Measurements from ENCODE around the gene CNTNAP1.
"Not testable (repeated sequence)": the region's sequence is repeated elsewhere in the genome, so short reads cannot be mapped to it uniquely, and the experiment has no call there.

Gene CNTNAP1

DNA sequence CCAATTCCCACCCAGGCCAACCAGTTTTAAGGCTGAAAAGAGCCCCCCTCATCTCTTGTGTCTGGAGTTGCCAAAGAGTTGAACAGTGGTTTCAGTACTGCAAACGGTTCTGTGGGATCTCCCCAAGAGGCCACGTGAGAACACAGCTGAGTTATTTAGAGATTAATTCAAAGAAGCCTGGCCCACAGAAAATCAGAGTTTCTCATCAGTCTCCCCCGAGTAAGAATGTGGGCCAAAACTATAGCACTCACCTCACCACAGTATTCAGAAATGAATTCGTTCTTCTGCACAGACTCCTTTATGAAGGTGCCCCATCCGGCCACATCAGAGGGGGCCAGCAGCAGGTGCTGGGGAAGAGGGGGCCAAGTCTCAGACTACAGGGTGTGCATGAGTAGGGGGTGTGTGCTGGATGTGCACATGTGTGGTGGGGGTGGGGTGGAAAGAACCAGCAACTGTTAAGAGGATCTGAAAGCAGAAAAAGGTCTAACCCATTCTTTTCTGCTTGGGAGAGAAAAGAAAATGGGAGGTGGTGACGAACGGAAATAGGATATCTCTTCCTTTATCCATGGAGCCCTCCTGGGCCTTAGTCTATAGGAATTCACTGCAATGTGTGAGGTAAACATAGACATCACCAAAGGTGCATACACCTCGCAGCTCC is 22.6 kb downstream of the CNTNAP1 start:
- no peaks in the 10 kb centered on the region for H3K4me1 ChIP-seq (ENCODE audit: control insufficient read depth, insufficient read depth, low read length)
- peaks cover 86% of the 10 kb centered on the region for H3K36me3 ChIP-seq (ENCODE audit: control insufficient read depth, insufficient read depth, low read length)
- no peaks in the 10 kb centered on the region for H3K9me3 ChIP-seq (ENCODE audit: control insufficient read depth, insufficient read depth, low read depth, low read length)
- no peak overlapping the region for H3K4me3 ChIP-seq (ENCODE audit: low read depth, low read length)
- H3K27ac ChIP-seq (ENCODE audit: low read depth, low read length) = no peak overlapping the region
- no peaks in the 10 kb centered on the region for H3K27me3 ChIP-seq (ENCODE audit: control insufficient read depth, insufficient read depth, low read length)
- no peak overlapping the region for H3K9ac ChIP-seq (ENCODE audit: low read length)

DNA sequence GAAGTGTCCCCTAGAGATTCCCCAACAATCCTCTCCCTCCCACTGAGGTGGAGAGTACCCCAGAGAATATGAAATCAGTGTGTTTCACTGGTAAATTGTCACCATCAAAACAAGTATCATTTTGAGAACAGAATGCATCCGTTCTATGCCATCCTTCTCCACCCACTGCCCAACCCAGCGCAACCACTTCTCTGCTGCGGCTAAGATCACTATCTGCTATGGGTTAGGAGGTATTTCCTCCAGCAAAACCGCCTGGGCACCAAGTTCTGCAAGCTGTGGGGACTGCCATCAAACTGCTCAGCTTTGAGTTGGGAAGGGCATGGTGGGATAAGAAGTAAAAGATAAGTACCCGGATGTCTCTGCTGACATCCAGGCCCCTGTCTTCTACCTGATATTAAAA is 24.4 kb downstream of the CNTNAP1 start:
- Histone ChIP-seq H3K4me1 (ENCODE audit: control insufficient read depth, insufficient read depth, low read length) (no peaks in the 10 kb centered on the region), H3K36me3 (ENCODE audit: control insufficient read depth, insufficient read depth, low read length) (peaks cover 84% of the 10 kb centered on the region), H3K27me3 (ENCODE audit: control insufficient read depth, insufficient read depth, low read length) (no peaks in the 10 kb centered on the region), H3K27ac (ENCODE audit: low read depth, low read length) (no peak overlapping the region), H3K9me3 (ENCODE audit: control insufficient read depth, insufficient read depth, low read depth, low read length) (no peaks in the 10 kb centered on the region), H3K9ac (ENCODE audit: low read length) (no peak overlapping the region), H3K4me3 (ENCODE audit: low read depth, low read length) (no peak overlapping the region)

DNA sequence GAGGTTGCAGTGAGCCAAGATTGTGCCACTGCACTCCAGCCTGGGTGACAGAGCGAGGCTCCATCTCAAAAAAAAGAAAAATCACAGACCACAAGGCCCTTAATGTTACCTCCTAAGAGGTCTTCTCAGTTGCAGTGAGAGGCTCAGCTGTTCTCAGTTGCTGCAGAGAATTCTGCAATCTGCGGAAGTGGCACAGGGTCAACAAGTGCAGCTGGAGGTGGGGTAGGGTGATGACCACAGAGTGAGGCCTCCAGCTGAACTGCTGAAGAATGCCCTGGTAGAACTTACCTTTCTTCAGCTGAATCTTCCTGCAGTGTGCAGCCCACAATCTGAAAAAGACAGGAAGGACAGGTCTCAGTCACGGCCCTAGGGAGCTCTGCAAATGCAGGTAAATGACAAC is 26.3 kb downstream of the CNTNAP1 start:
- no peaks in the 10 kb centered on the region for H3K9me3 ChIP-seq (ENCODE audit: control insufficient read depth, insufficient read depth, low read depth, low read length)
- H3K4me1 ChIP-seq (ENCODE audit: control insufficient read depth, insufficient read depth, low read length) = no peaks in the 10 kb centered on the region
- H3K27ac ChIP-seq (ENCODE audit: low read depth, low read length) = no peak overlapping the region
- H3K9ac ChIP-seq (ENCODE audit: low read length) = no peak overlapping the region
- no peaks in the 10 kb centered on the region for H3K27me3 ChIP-seq (ENCODE audit: control insufficient read depth, insufficient read depth, low read length)
- no peak overlapping the region for H3K4me3 ChIP-seq (ENCODE audit: low read depth, low read length)
- peaks cover 83% of the 10 kb centered on the region for H3K36me3 ChIP-seq (ENCODE audit: control insufficient read depth, insufficient read depth, low read length)

DNA sequence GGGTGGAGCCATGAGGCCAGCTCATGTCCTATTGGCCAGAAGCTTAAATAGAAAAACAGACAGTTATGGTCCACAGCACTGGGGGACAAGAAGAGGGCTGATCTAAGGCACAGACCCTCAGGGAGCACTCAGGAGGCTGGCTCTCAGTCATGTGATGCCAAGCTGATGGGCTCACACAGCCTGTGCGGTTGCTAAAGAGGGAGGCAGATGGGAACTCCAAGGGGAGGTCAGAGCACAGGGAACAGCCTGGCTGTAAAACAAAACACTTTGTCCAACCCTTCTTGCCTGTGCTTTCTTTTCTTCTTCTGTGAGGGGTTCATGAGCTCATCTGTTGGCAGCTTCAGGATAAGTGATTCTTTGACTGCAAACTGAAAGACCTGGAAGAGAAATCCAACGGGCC is 27.2 kb downstream of the CNTNAP1 start:
- Histone ChIP-seq H3K9me3 (ENCODE audit: control insufficient read depth, insufficient read depth, low read depth, low read length) (no peaks in the 10 kb centered on the region), H3K4me1 (ENCODE audit: control insufficient read depth, insufficient read depth, low read length) (no peaks in the 10 kb centered on the region), H3K9ac (ENCODE audit: low read length) (no peak overlapping the region), H3K27me3 (ENCODE audit: control insufficient read depth, insufficient read depth, low read length) (no peaks in the 10 kb centered on the region), H3K36me3 (ENCODE audit: control insufficient read depth, insufficient read depth, low read length) (peaks cover 80% of the 10 kb centered on the region), H3K27ac (ENCODE audit: low read depth, low read length) (no peak overlapping the region), H3K4me3 (ENCODE audit: low read depth, low read length) (no peak overlapping the region)

DNA sequence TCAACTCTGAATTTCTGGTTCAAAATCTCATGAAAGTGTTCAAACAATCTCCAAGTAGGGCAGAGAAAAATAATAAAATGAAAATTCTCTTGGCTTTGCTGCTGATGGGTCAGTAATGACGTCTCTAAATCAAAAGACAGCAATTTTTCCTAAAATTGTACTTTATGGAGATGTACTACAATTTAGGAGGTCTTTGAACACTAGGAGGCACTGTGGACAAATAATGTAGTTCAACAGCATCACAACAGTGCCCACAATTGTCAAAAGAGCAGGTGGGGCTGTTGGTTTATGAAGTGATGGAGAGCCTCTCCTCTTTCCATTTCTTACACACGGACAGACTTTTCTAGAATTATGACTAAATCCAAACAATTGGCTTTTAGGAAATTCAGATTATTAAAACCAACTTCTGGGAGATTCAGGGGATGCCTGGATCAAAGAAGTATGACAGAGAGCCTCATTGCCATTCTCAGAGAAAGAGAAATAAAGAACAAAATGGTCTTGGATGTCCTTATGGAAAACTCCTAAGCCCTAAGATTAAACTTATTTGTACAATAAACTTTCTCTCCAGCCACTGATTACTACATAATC is 38.8 kb downstream of the CNTNAP1 start:
- Histone ChIP-seq H3K4me1 (ENCODE audit: control insufficient read depth, insufficient read depth, low read length) (no peaks in the 10 kb centered on the region), H3K9me3 (ENCODE audit: control insufficient read depth, insufficient read depth, low read depth, low read length) (no peaks in the 10 kb centered on the region), H3K4me3 (ENCODE audit: low read depth, low read length) (no peak overlapping the region), H3K36me3 (ENCODE audit: control insufficient read depth, insufficient read depth, low read length) (peaks cover 60% of the 10 kb centered on the region), H3K27ac (ENCODE audit: low read depth, low read length) (no peak overlapping the region), H3K9ac (ENCODE audit: low read length) (no peak overlapping the region), H3K27me3 (ENCODE audit: control insufficient read depth, insufficient read depth, low read length) (no peaks in the 10 kb centered on the region)

DNA sequence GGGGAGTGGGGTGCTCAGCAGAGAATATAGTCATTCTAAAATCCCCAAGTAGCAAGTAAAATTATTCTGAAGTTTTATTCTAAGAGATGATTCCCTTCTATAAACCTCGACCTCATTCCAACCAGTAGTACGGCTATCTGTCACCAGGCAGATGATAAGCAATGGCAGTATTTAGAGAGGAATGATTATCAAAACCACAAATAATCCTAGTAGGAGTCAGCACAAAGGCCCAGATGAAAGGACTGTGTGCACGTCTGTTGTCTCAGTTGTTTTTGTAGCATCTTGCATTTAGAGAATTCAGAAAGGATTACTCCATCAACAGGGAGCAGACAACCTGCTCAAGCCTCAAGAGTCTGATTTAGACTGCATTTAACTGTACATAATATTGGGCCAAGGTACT is 41.3 kb downstream of the CNTNAP1 start:
- Histone ChIP-seq H3K4me3 (ENCODE audit: low read depth, low read length) (no peak overlapping the region), H3K27me3 (ENCODE audit: control insufficient read depth, insufficient read depth, low read length) (no peaks in the 10 kb centered on the region), H3K36me3 (ENCODE audit: control insufficient read depth, insufficient read depth, low read length) (peaks cover 45% of the 10 kb centered on the region), H3K9me3 (ENCODE audit: control insufficient read depth, insufficient read depth, low read depth, low read length) (no peaks in the 10 kb centered on the region), H3K27ac (ENCODE audit: low read depth, low read length) (no peak overlapping the region), H3K4me1 (ENCODE audit: control insufficient read depth, insufficient read depth, low read length) (no peaks in the 10 kb centered on the region), H3K9ac (ENCODE audit: low read length) (no peak overlapping the region)

DNA sequence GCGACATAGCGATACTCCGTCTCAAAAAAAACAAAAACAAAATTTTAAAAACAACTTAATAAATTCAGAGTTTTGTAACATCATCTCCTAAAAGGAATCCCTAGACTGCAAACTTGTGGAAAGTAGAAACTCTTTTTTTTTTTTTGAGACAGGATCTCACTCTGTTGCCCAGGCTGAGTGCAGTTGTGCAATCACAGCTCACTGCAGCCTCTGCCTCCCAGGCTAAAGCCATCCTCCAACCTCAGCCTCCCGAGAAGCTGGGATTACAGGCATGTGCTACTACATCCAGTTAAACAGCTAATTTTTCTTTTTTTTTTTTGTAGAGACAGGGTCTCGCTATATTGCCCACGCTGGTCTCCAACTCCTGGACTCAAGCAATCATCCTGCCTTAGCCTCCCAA is 42.8 kb downstream of the CNTNAP1 start:
- H3K27me3 ChIP-seq (ENCODE audit: control insufficient read depth, insufficient read depth, low read length) = no peaks in the 10 kb centered on the region
- no peaks in the 10 kb centered on the region for H3K4me1 ChIP-seq (ENCODE audit: control insufficient read depth, insufficient read depth, low read length)
- H3K36me3 ChIP-seq (ENCODE audit: control insufficient read depth, insufficient read depth, low read length) = peaks cover 43% of the 10 kb centered on the region
- no peaks in the 10 kb centered on the region for H3K9me3 ChIP-seq (ENCODE audit: control insufficient read depth, insufficient read depth, low read depth, low read length)
- no peak overlapping the region for H3K9ac ChIP-seq (ENCODE audit: low read length)
- H3K27ac ChIP-seq (ENCODE audit: low read depth, low read length) = no peak overlapping the region
- H3K4me3 ChIP-seq (ENCODE audit: low read depth, low read length) = no peak overlapping the region

DNA sequence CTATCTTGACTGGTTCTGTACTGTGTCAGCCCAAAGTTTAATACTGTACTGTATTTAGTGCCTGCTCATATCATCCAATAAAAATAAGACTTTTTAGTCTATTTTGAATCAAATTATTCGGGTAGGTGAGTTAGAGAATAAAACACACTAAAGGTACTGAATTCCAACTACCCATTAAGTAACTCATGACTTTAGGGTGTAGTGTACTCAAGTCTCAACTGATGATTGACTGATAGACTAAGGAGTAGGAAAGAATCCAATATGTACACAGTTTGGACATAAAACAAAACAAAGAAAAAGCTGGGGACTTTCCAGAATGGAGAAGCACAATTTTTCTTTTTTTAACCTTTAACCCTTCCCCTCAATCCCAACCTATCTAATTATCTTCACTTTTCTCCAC is 58.4 kb downstream of the CNTNAP1 start:
- H3K4me1 ChIP-seq (ENCODE audit: control insufficient read depth, insufficient read depth, low read length) = peaks cover 22% of the 10 kb centered on the region
- H3K36me3 ChIP-seq (ENCODE audit: control insufficient read depth, insufficient read depth, low read length) = no peaks in the 10 kb centered on the region
- no peak overlapping the region for H3K9ac ChIP-seq (ENCODE audit: low read length)
- no peak overlapping the region for H3K4me3 ChIP-seq (ENCODE audit: low read depth, low read length)
- no peak overlapping the region for H3K27ac ChIP-seq (ENCODE audit: low read depth, low read length)
- peaks cover 8% of the 10 kb centered on the region for H3K27me3 ChIP-seq (ENCODE audit: control insufficient read depth, insufficient read depth, low read length)
- no peaks in the 10 kb centered on the region for H3K9me3 ChIP-seq (ENCODE audit: control insufficient read depth, insufficient read depth, low read depth, low read length)

DNA sequence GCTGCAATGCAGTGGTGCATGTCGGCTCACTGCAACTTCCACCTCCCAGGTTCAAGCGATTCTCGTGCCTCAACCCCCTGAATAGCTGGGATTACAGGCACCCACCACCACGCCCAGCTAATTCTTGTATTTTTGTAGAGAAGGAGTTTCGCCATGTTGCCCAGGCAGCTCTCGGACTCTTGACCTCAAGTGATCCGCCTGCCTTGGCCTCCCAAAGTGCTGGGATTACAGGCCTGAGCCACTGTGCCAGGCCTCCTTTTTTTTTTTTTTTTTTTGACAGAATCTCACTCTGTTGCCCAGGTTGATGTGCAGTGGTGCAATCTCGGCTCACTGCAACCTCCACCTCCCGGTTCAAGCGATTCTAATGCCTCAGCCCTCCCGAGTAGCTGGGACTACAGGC is 60.6 kb downstream of the CNTNAP1 start:
- H3K9ac ChIP-seq (ENCODE audit: low read length); H3K4me3 ChIP-seq (ENCODE audit: low read depth, low read length): not testable (repeated sequence)
- H3K4me1 ChIP-seq (ENCODE audit: control insufficient read depth, insufficient read depth, low read length) = peaks cover 24% of the 10 kb centered on the region

DNA sequence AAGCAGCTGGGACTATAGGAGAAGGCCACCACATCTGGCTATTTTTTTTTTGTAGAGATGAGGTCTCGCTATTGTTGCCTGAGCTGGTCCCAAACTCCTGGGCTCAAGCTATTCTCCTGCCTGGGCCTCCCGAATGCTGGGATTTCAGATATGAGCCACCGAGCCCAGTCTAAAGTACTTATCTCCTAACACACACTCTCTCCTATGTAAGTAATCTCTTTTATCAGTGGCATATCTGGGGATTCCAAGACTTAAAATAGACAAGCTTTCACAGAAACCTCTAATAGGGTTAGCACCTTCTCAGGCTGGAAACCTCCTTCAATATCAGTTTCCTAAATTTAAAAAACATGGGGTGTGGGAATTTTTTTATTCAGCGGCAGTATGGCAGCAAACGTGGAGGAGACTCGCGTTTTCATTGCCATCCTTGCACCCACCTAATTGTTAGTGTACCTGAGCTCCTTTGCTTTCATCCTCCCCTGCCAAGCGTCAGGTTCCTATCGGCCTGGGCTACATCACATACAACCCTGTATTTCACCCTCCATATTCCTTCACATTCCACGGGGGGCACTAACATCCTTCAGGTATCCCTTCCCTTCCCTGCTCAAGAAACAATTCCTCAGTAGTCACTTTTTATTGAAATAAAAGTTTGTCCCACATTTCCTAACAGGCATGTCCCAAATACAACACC is 61.4 kb downstream of the CNTNAP1 start:
- peaks cover 32% of the 10 kb centered on the region for H3K4me1 ChIP-seq (ENCODE audit: control insufficient read depth, insufficient read depth, low read length)
- peak overlapping the region; percentile 74 for H3K4me3 ChIP-seq (ENCODE audit: low read depth, low read length)
- no peak overlapping the region for H3K27ac ChIP-seq (ENCODE audit: low read depth, low read length)
- H3K9ac ChIP-seq (ENCODE audit: low read length) = peak overlapping the region; percentile 66
- H3K36me3 ChIP-seq (ENCODE audit: control insufficient read depth, insufficient read depth, low read length) = no peaks in the 10 kb centered on the region
- H3K9me3 ChIP-seq (ENCODE audit: control insufficient read depth, insufficient read depth, low read depth, low read length) = no peaks in the 10 kb centered on the region
- peaks cover 15% of the 10 kb centered on the region for H3K27me3 ChIP-seq (ENCODE audit: control insufficient read depth, insufficient read depth, low read length)

More for the DNA sequence above, 60.6 kb downstream of the CNTNAP1 start:
- H3K27me3 ChIP-seq (ENCODE audit: control insufficient read depth, insufficient read depth, low read length) = peaks cover 15% of the 10 kb centered on the region
- H3K9me3 ChIP-seq (ENCODE audit: control insufficient read depth, insufficient read depth, low read depth, low read length); H3K27ac ChIP-seq (ENCODE audit: low read depth, low read length); H3K36me3 ChIP-seq (ENCODE audit: control insufficient read depth, insufficient read depth, low read length): not testable (repeated sequence)

DNA sequence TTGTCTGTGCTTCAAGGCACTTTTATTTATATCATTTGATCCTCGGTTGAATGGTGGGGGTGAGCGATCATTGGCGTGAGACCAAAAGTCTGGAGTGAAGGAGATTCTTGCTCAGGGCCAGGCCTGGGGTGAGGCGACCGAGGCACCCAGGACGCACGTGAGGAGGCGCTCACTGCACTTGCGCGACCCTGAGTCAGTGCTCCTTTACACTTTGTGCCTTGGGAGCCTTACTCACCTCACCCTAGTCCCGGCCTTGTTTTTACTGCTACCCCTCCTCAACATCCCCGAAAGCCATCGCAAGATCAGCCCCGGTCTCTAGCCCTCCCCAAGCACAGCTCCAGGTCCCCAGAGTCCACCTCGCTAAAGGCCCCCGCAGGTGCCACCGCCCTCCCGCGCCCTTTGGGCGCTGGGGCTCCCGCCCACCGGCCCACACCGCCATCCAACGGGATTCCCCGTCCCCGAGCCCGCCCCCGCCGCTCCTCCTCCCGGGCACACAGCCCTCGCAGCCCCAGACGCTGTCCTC is 62.0 kb downstream of the CNTNAP1 start:
- H3K4me3 ChIP-seq (ENCODE audit: low read depth, low read length) = peak overlapping the region; percentile 74
- peak overlapping the region; percentile 66 for H3K9ac ChIP-seq (ENCODE audit: low read length)
- H3K36me3 ChIP-seq (ENCODE audit: control insufficient read depth, insufficient read depth, low read length) = no peaks in the 10 kb centered on the region
- peaks cover 15% of the 10 kb centered on the region for H3K27me3 ChIP-seq (ENCODE audit: control insufficient read depth, insufficient read depth, low read length)
- H3K27ac ChIP-seq (ENCODE audit: low read depth, low read length) = no peak overlapping the region
- no peaks in the 10 kb centered on the region for H3K9me3 ChIP-seq (ENCODE audit: control insufficient read depth, insufficient read depth, low read depth, low read length)
- peaks cover 38% of the 10 kb centered on the region for H3K4me1 ChIP-seq (ENCODE audit: control insufficient read depth, insufficient read depth, low read length)

Measured in HUES6 (cell line).